ENCODE measurements around the gene TCF21.
"Not testable (repeated sequence)": the region's sequence is repeated elsewhere in the genome, so short reads cannot be mapped to it uniquely, and the experiment has no call there.

The TCF21 gene

DNA sequence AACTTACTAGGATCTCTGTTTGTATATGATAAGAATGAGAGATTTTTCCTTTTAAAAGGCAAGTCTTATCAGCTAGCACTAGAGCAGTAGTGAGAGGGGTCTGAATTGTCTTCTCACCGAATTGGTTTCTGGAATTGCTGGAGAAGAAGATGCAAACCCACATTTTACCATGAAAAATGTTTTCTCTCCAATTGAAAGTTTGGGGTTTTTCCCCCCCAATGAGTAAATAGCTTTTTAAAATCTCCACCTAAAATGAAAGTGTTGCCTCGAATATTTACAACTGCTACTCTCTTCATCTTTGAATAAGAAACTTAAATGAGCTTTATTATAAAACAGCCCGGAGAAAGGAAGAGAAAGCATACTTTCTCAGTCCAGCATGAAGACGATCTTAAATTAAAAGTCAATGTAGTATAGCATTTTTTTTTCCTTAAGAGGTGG is 1.8 kb downstream of the TCF21 start:
- DNase-seq: no peak

DNA sequence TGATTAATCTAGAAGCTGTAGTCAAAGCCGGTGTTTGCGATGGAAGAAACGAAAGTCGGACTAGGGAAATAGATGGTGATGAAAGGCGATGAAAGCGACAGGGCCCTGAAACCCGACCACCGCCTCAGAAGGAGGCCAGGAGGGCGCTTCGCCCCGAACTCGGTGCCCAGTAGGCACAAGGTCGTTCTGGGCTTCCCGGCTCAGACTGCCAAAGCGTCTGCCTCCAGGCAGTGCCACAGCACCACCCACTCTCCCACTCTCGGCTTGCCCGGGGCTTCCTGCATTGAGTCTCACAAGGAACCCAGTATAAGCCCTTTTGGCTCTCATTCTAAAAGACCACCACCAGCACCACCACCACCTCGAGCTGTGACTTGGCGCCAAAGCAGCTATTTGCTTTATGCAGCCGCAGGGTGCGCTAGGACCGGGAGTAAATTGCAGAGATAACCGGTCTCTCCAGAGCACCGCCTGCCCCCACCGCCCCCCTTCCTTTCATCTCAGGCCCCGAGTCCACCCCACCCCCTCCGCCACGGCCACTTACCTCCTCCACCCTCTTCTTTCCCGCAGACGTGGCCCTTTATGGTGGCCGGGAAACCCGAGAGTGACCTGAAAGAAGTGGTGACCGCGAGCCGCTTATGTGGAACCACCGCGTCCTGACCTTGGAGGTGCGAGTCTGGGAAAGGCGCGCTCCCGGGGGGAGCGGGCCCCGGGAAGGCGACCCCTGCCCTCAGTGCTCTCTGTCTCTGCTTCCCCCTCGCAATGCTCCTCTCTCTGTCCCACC is 2.4 kb downstream of the TCF21 start:
- DNase-seq: no peak

- no peak for DNase-seq
Measured at GRCh38 chr6:133891927-133892812, 3.3 kb downstream of the TCF21 start.

GRCh38 chr6:133892813-133893691 is 4.1 kb downstream of the TCF21 start:
- DNase-seq: no peak

GRCh38 chr6:133893946-133894345 is 5.0 kb downstream of the TCF21 start:
- DNase-seq: no peak

DNA sequence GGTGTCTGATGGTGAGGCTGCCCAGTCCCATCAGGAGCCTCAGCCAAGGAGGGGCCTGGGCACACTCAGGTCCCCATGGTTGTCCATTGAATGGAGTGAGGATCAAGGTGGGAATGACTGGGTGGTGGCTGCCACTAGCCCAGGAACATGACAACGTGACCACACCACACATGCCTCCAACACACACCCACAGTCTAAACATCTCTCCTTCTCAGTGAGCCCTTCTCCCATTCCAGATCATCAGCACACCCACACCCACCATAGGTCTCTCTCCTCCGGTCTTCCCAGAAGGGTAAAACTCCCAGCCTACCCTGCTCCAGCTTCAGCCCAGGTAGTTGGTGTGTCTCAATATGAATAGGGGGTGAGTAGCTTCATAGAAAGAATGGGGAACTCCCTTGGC is 5.5 kb downstream of the TCF21 start:
- no peak for DNase-seq

DNA sequence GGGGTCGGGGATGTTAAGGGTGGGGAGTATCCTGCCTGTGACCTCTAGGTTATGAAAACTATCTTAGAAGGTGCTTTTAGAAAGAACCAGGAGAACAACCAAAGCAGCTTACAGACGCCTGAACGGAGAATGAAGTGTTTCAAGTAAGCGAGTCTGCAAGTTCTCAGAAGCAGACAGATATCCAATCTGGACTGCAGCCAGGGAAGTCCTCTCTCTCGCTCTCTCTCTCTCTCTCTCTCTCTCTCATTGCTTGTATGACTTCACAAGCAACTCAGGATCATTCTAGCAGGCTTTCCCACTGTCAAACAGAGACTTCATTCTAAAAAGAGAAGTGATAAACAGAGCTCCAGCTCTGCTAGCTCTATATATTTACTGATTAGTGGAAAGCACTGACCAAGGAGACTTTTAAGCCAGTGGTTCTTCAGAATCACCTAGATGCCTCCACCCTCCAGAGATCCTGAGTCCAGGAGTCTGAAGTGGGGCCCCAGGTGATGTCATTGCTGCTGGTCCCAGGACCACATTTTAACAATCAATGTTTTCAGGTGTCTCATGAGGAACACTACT is 6.0 kb downstream of the TCF21 start:
- no peak for DNase-seq

- no peak for DNase-seq
Measured at GRCh38 chr6:133895573-133896343, 6.8 kb downstream of the TCF21 start.

- no peak for DNase-seq
Measured at GRCh38 chr6:133896344-133896721, 7.4 kb downstream of the TCF21 start.

DNA sequence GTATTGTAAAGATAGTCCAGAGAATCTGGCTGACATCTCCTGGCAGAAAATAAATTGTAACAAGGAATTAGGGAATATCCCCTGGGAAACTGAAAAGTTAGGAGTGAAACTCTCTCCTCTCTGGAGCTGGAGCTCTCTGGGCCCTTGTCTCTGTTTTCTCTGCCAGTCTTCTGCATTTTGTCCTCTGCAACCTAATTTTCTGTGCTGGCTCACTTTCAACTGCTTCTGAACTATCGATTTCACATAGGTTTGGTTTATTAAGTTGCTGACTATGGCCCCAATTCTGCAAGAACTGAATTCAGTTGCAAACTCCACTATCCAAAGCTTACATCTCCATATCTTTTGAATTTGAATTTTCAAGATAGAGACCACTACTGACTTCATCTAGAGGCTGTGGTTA is 9.3 kb downstream of the TCF21 start:
- DNase-seq: no peak

- DNase-seq: no peak
Measured at GRCh38 chr6:133899556-133899955, 10.6 kb downstream of the TCF21 start.

- no peak for DNase-seq
Measured at GRCh38 chr6:133903855-133904254, 14.9 kb downstream of the TCF21 start.

DNA sequence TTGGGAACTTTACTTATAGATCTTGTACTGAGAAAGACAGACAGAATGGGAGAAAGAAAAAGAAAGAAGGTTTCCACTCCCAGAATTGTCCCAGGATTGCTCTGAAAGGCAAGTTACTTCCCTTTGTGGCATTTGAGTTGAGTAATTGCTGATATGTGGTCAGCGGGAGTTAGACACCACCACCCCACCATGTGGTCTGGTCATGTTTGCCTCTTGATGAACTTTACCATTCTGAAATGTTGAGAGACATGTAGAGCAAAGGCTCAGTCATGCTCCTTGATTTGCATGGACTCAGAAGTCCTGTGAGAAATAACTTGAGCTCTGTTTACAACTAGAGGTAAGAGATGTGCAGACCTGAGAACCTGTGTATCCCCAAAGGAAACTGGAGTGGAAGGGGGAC is 17.1 kb downstream of the TCF21 start:
- no peak for DNase-seq

GRCh38 chr6:133916650-133917151 is 27.8 kb downstream of the TCF21 start:
- peak; percentile 44 for DNase-seq

DNA sequence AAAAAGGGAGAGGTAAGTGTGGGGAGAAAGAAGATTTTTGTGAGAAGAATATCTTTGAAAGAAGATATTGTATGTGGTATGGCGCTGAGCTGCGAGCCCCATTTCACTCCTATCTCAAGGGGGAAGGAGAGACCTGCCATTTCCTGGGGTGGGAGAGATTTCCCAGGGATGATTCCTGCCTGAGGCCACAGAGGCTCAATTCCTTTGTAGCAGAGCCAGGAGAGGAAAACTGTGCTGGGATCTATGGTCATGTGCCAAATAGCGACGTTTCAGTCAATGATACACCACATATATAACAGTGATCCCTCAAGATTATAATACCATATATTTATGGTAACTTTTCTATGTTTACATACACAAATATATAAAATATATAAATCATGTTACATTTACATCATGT is 28.9 kb downstream of the TCF21 start:
- no peak for DNase-seq

DNA sequence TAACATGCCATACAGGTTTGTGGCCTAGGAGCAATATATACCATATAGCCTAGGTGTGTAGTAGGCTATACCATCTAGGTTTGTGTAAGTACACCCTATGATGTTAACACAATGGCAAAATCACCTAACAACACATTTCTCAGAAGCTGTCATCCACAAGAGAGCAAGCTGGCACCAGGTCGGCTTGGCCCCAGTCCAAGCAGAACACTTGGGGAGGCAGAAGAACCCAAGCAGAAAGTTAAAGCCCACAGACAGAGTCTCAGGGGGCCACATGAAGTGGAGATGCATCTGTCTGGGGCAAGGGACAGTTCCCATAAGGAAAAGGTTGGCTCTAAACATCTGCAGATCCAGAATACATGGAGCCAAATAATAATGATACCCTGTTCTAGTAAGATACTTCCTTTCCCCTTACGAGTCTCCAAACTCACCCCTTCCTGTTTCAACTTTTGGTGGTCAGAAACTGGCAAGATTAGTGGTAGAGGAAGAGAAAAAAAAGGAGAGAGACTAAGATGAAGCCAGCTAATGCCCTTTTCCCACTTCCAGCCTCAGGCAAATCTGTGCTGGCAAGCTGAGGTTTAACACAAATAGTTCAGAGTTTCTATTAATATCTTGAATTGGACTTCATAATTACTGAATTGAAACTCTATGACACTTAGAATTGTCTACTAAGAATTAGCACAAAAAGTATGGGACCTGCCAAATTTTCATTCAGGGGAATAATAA is 29.5 kb downstream of the TCF21 start:
- no peak for DNase-seq

DNA sequence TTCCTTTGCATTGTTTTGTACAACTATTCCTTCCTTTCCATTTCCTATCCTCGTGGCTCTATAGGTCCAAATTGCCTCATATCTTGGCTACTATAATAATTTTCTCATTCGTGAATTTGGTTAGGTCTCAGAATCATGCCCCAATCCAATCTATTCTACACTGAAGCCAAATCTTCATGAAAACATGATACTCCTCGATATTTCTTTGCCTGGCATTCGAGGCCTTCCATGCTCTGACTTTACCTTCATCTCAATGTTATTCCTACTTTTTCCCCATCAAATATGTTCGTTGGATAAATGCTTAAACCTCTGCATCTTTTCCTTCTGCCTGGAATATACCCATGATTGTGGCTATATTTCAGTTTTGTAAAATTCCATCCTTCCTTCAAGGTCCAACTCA is 30.4 kb downstream of the TCF21 start:
- DNase-seq: no peak

DNA sequence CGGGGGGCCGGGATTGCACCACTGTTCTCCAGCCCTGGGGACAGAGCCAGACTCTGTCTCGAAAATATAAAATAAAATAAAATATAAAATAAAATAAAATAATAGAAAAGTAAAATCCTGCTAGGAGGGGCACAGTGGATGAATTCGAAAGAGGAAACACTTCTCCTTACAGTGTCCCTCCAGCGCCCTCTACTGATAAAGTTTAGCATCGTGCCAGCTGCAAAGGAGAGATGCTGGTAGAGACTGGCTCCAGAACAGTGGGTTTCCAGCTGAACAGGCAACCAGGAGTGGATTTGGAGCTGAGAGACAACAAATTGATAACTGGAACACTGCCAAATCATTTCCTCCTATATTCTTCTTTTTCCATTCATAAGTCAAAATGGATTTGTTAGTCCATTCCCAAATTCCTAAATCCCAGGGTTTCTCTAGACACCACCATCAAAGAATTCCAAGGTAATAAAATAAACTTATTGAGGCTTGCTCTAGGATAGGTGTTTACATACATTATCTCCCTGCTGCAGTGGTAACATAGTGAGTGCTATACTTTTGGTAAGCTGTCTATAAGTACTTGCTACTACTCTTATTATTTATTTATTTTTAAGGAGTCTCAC is 32.4 kb downstream of the TCF21 start:
- peak; percentile 23 for DNase-seq

GRCh38 chr6:133923938-133924593 is 35.2 kb downstream of the TCF21 start:
- peak; percentile 21 for DNase-seq

GRCh38 chr6:133931221-133931620 is 42.3 kb downstream of the TCF21 start:
- not testable (repeated sequence) for DNase-seq

Data from GOT3 (cell line).